K562 (cell line): ENCODE measurements around the gene OR2T29. TPM values are rescaled to one million over a fixed set of nuclear protein-coding genes. Genes with fewer than 3 reads are reported as not detected.

Experiments used
- ATAC-seq: fragments of 200-7000 bp; cut with Tn5 transposase; 3 replicates; pipeline ENCODE4 v1.9.1; 2020; ENCODE audit warnings: moderate library complexity
- BruUV-seq: library from RNA; stranded (reverse); fragments of 400-500 nt; replicated peaks from 2 replicates; lab custom pipeline; 2021; lab: Mats Ljungman, UMichigan
- CTCF ChIA-PET: fragments of 300-600 bp; formaldehyde crosslinking; extraction: SDS; loops from one replicate; lab custom pipeline; 2021; ENCODE audit warnings: low intra/inter-chr PET ratio; lab: Yijun Ruan, JAX
- POLR2A ChIA-PET: fragments of 300-600, 350-650 bp; sonication (Branson Sonifier 250); formaldehyde crosslinking; extraction: SDS; loops from one replicate; lab custom pipeline; 2021; ENCODE audit warnings: antibody characterized with exemption, inconsistent platforms; lab: Yijun Ruan, JAX
- DNase-seq, 4 experiments: peaks; one replicate each; pipeline versions ENCODE4 v3.0.0 to v3.0.0-alpha.2; 2011 to 2018; ENCODE audit warnings: low spot score in 3 of 4, mixed read lengths in 3 of 4; ENCODE audit errors: extremely low read depth in 1 of 4
- FAIRE-seq: peaks from 2 replicates; lab custom pipeline; 2011; peaks lifted over from hg19 to GRCh38; lab: Jason Lieb, UNC
- H2AFZ ChIP-seq: 2 replicates; pipeline ENCODE4 v1.6.0; 2011; ENCODE audit warnings: low read depth, low read length, control low read depth, inconsistent platforms
- H3K27ac ChIP-seq: fragments of 200-600 bp; 3 replicates; pipeline ENCODE4 v1.8.0; 2011; ENCODE audit warnings: low read depth, mild to moderate bottlenecking, control low read depth, inconsistent platforms, low read length, moderate library complexity, mixed read lengths; ENCODE audit errors: extremely low read depth
- H3K27me3 ChIP-seq, 2 experiments: fragments of 300-600 bp in 1 of 2; 2 replicates in 1 of 2; 3 replicates in 1 of 2; pipeline versions ENCODE4 v1.6.0 to v1.8.0; 2011; ENCODE audit warnings: inconsistent platforms in 2 of 2, low read length in 2 of 2, mild to moderate bottlenecking in 1 of 2, mixed read lengths in 1 of 2, moderate library complexity in 1 of 2; ENCODE audit not compliant: control insufficient read depth in 2 of 2, insufficient read depth in 2 of 2
- H3K36me3 ChIP-seq: fragments of 300-600 bp; 3 replicates; pipeline ENCODE4 v1.8.0; 2011; ENCODE audit warnings: mild to moderate bottlenecking, low read length, inconsistent platforms; ENCODE audit not compliant: control insufficient read depth, insufficient read depth
- H3K4me1 ChIP-seq, 2 experiments: fragments of 200-600 bp in 1 of 2; replicated peaks in 1 of 2; 2 replicates in 1 of 2; 3 replicates in 1 of 2; pipeline versions ENCODE4 v1.5.1 to v1.8.0; 2011; ENCODE audit warnings: inconsistent platforms in 2 of 2, low read length in 2 of 2, mild to moderate bottlenecking in 1 of 2, mixed read lengths in 1 of 2, moderate library complexity in 1 of 2; ENCODE audit not compliant: control insufficient read depth in 2 of 2, insufficient read depth in 2 of 2
- H3K4me2 ChIP-seq: 2 replicates; pipeline ENCODE4 v1.6.1; 2011; ENCODE audit warnings: low read length, control low read depth, inconsistent platforms, mixed read lengths; ENCODE audit not compliant: insufficient read depth
- H3K4me3 ChIP-seq: fragments of 200-600 bp; sonication (generic), shearing (Covaris generic); 2 replicates; pipeline ENCODE4 v1.5.1; 2016; ENCODE audit warnings: control low read depth, inconsistent platforms
- H3K79me2 ChIP-seq: fragments of 200-600 bp; 3 replicates; pipeline ENCODE4 v1.8.0; 2011; ENCODE audit warnings: low read length, inconsistent platforms; ENCODE audit not compliant: control insufficient read depth, insufficient read depth
- H3K9ac ChIP-seq, 2 experiments: 2 replicates each; pipeline versions ENCODE4 v1.6.0 to v1.6.1; 2011; ENCODE audit warnings: low read depth in 2 of 2, low read length in 2 of 2, control low read depth in 1 of 2, inconsistent platforms in 1 of 2, mild to moderate bottlenecking in 1 of 2, mixed read lengths in 1 of 2; ENCODE audit not compliant: insufficient read depth in 1 of 2
- H3K9me1 ChIP-seq: one replicate; pipeline ENCODE4 v1.6.0; 2011; ENCODE audit warnings: inconsistent platforms, mild to moderate bottlenecking, low read length, moderate library complexity; ENCODE audit not compliant: control insufficient read depth, insufficient read depth
- H3K9me3 ChIP-seq: replicated peaks from 2 replicates; pipeline ENCODE4 v1.5.1; 2011; ENCODE audit warnings: low read depth, low read length, inconsistent platforms; ENCODE audit not compliant: control insufficient read depth, insufficient read depth
- H4K20me1 ChIP-seq: replicated peaks from 2 replicates; pipeline ENCODE4 v1.6.1; 2011; ENCODE audit warnings: low read length, inconsistent platforms, mixed read lengths; ENCODE audit not compliant: control insufficient read depth, insufficient read depth
- HES1 ChIP-seq: fragments of 450-650 bp; IDR thresholded peaks from 2 replicates; pipeline ENCODE4 v1.6.1; 2016; ENCODE audit warnings: low read depth, mild to moderate bottlenecking, moderate library complexity
- NCOA1 ChIP-seq: fragments of 450-650 bp; IDR thresholded peaks from 2 replicates; pipeline ENCODE4 v1.6.1; 2016; ENCODE audit warnings: low read depth
- PHTF2 ChIP-seq: fragments of 250-450 bp; sonication (Bioruptor Pico); IDR thresholded peaks from 2 replicates; pipeline ENCODE4 v1.5.0; 2021; ENCODE audit warnings: mild to moderate bottlenecking
- TRIM24 ChIP-seq, 2 experiments: fragments of 450-650 bp; IDR thresholded peaks; 2 replicates each; pipeline ENCODE4 v1.6.1; 2016
- YBX1 ChIP-seq: fragments of 450-650 bp; IDR thresholded peaks from 2 replicates; pipeline ENCODE4 v1.7.1; 2016; ENCODE audit warnings: mild to moderate bottlenecking
- ZBTB11 ChIP-seq, 3 experiments: fragments of 200-800 bp in 1 of 3; fragments of 250-450 bp in 1 of 3; fragments of 450-650 bp in 1 of 3; sonication (Bioruptor Pico) in 1 of 3; sonication (Bioruptor generic) in 1 of 3; formaldehyde crosslinking in 1 of 3; IDR thresholded peaks; 2 replicates each; pipeline versions ENCODE4 v1.6.1 to v1.8.0; 2016 to 2022; ENCODE audit warnings: mild to moderate bottlenecking in 2 of 3, missing genetic modification characterization in 2 of 3, missing compliant biosample characterization in 1 of 3, moderate library complexity in 1 of 3
- ZBTB2 ChIP-seq: fragments of 450-650 bp; IDR thresholded peaks from 2 replicates; pipeline ENCODE4 v1.6.1; 2016; ENCODE audit warnings: antibody characterized with exemption
- ZFX ChIP-seq: sonication (generic); formaldehyde crosslinking; IDR thresholded peaks from 2 replicates; pipeline ENCODE4 v1.8.0; 2022; ENCODE audit warnings: mild to moderate bottlenecking, missing genetic modification reagents, moderate library complexity
- ZNF124 ChIP-seq: sonication (generic); formaldehyde crosslinking; IDR thresholded peaks from 2 replicates; pipeline ENCODE4 v1.8.1; 2022; ENCODE audit warnings: missing genetic modification reagents
- ZNF609 ChIP-seq: sonication (generic); formaldehyde crosslinking; IDR thresholded peaks from 2 replicates; pipeline ENCODE4 v1.8.1; 2023; ENCODE audit warnings: missing genetic modification reagents, mild to moderate bottlenecking, borderline replicate concordance
- ZNF766 ChIP-seq: fragments of 200-800 bp; sonication (Bioruptor generic); conservative IDR thresholded peaks from 2 replicates; pipeline ENCODE4 v1.6.1; 2016; ENCODE audit warnings: missing genetic modification characterization, missing compliant biosample characterization
- WGBS: fragments of 100-300 bp; shearing (Covaris generic); methylation state at CpG from one replicate; pipeline ENCODE4 v1.1.6; 2016; ENCODE audit warnings: low coverage, mixed read lengths; ENCODE audit not compliant: insufficient coverage; ENCODE audit errors: missing lambda C conversion rate; 5-methylcytosine and 5-hydroxymethylcytosine counted together
- in situ Hi-C: fragments of 300-500 bp; cut with MboI; formaldehyde crosslinking; loops from 4 replicates; pipeline ENCODE4 v1.15.0; 2018; ENCODE audit warnings: inconsistent platforms, mixed read lengths
- intact Hi-C: fragments of 100-400 bp; cut with micrococcal nuclease; formaldehyde crosslinking; loops from 2 replicates; pipeline ENCODE4 v1.14.2; 2022
- polyA plus RNA-seq, 8 experiments: library from polyadenylated mRNA; depleted of rRNA in 4 of 8; stranded (reverse) in 5 of 8; unstranded in 3 of 8; fragments of >200 nt; fragmentation: Nextera tagmentation in 2 of 8; fragmentation: Illumina TruSeq in 1 of 8; extraction: Ambion mirVana in 2 of 8; extraction: Trizol in 1 of 8; gene quantifications; 2 replicates each; pipeline versions ENCODE4 v1.2.1 to v1.2.3, GENCODE V29; 2011 to 2014; ENCODE audit warnings: inconsistent platforms in 1 of 8, missing spikeins in 1 of 8
- total RNA-seq, 7 experiments: library from RNA; depleted of rRNA in 6 of 7; stranded (reverse); fragments of >200 nt in 6 of 7; fragmentation: Illumina TruSeq in 2 of 7; extraction: Trizol in 2 of 7; gene quantifications; 2 replicates each; pipeline versions ENCODE4 v1.2.1 to v1.2.3, GENCODE V29; 2011 to 2021; ENCODE audit warnings: low replicate concordance in 1 of 7

Gene OR2T29
- total and polyA plus RNA-seq, 9 of the 15 experiments (the other 6 are each of a cell fraction or from before 2014, with no cell fraction given): not detected

DNA sequence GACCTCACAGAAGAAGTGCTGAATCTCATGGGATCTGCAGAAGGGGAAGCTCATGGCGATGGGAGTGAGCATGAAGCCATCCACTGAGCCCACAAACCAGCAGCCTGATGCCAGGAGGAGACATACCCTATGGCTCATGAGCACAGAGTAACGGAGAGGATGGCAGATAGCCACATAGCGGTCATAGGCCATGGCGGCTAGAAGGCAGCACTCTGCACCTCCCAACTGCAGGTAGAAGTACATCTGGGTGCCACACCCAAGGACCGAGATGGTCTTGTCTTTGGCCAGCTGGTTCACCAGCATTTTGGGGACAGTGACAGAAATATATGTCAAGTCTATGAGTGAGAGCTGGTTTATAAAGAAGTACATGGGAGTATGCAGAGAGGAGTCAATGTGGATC is 30.7 kb upstream of the OR2T29 start:
- Histone ChIP-seq H3K9ac (no peak overlapping the region), H2AFZ (no peak overlapping the region), H3K79me2 (no peaks in the 10 kb centered on the region), H3K9me3 (no peaks in the 10 kb centered on the region), H3K4me3 (no peak overlapping the region), H4K20me1 (no peaks in the 10 kb centered on the region)
- intact Hi-C loops (no loop called here), in situ Hi-C loops (no loop called here)
- CTCF ChIA-PET: no interaction called here
- ATAC-seq: no peak
- no TSS peak for BruUV-seq
- TF ChIP-seq ZBTB2: no peak
- TF ChIP-seq HES1: no peak
- no peak for TF ChIP-seq YBX1
- TF ChIP-seq ZNF124 (CRISPR knock-in tag): no peak
- TF ChIP-seq ZNF609 (CRISPR knock-in tag): no peak
- no peak for TF ChIP-seq TRIM24 (IDR thresholded peaks at IDR 0.05)
- no peak for TF ChIP-seq NCOA1
- no peak for TF ChIP-seq ZFX (CRISPR knock-in tag)
- no peak for TF ChIP-seq PHTF2 (CRISPR knock-in tag)
- TF ChIP-seq ZBTB11 (CRISPR knock-in tag; IDR thresholded peaks at IDR 0.05): no peak
- no peak for TF ChIP-seq ZNF766 (CRISPR knock-in tag)
- TF ChIP-seq, all 486 proteins: peak for 0
- no peak overlapping the region for H3K27ac ChIP-seq
- H3K27me3 ChIP-seq: no peaks in the 10 kb centered on the region
- WGBS: 29% methylated on average over 1 of the region's 5 CpGs
- POLR2A ChIA-PET: no interaction called here
- H3K36me3 ChIP-seq: no peaks in the 10 kb centered on the region
- H3K4me2 ChIP-seq: no peak overlapping the region
- no peaks in the 10 kb centered on the region; a peak in 1 of 5 replicates for H3K4me1 ChIP-seq
- DNase-seq (no peak), FAIRE-seq (no peak)
- no peaks in the 10 kb centered on the region for H3K9me1 ChIP-seq
